Ishikawa (cell line): Measurements from ENCODE around the gene PIGQ.

Experiments
- CREB1 ChIP-seq: IDR thresholded peaks from 2 replicates; pipeline ENCODE4 v1.6.1; 2012; ENCODE audit warnings: low read depth
- MAX ChIP-seq: IDR thresholded peaks from 2 replicates; pipeline ENCODE4 v1.6.1; 2012
- TAF1 ChIP-seq: IDR thresholded peaks from 2 replicates; pipeline ENCODE4 v1.6.1; 2012; ENCODE audit warnings: low read depth, mild to moderate bottlenecking

DNA sequence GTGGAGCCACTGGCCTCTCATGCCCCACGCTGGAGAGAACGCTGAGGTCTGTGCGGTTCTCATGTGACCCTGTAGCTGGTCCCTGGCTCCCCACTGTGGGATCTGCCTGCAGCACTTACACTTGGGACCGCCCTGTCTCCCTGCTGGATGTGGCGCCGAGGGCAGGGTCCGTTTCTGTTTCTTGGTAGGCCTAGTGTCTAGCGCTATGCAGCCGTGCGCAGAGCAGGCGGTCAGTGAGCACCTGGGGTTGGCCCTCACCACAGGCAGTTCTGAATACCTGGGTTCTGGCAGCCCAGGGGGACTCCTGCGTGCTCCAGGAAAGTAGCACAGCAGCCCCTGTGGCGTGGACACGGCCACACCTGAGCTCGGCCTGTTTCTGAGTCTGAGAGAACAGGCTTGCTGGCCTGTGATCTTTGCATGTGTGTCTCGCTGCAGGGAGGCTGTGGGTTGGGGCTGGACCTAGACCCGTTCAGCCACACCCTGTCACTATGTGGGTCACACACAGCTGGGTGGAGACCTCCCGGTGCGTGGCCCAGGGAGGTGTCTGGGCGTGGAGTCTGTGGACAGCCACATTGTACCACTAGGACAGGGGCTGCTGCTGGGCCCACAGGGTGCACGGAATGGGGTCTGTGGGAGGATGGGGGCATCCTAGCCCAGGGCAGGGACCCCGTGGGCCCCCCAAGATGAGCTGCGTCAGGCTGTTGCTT lies 39.5 kb upstream of the PIGQ start:
- no peak for TF ChIP-seq CREB1
- 0 out of 2 replicates have a peak, but pooled peaks have one; percentile 21 for TF ChIP-seq MAX
- TF ChIP-seq TAF1: no peak
